DOHH2 (cell line): ENCODE measurements around the gene NYAP2.

Experiments
- EZH2phosphoT487 ChIP-seq: fragments of 200-600 bp; sonication (generic); IDR thresholded peaks from 2 replicates; pipeline ENCODE4 v1.6.1; 2017; ENCODE audit warnings: borderline replicate concordance, mild to moderate bottlenecking, antibody characterized with exemption, low read length, moderate library complexity, mixed read lengths
- TF ChIP-seq, protein P1 (sequence below): fragments of 200-600 bp; sonication (generic); IDR thresholded peaks from one replicate; pipeline ENCODE4 v1.5.1; 2014; ENCODE audit warnings: antibody characterized with exemption, mild to moderate bottlenecking, low read depth, low read length; ENCODE audit not compliant: poor library complexity, severe bottlenecking

DNA sequence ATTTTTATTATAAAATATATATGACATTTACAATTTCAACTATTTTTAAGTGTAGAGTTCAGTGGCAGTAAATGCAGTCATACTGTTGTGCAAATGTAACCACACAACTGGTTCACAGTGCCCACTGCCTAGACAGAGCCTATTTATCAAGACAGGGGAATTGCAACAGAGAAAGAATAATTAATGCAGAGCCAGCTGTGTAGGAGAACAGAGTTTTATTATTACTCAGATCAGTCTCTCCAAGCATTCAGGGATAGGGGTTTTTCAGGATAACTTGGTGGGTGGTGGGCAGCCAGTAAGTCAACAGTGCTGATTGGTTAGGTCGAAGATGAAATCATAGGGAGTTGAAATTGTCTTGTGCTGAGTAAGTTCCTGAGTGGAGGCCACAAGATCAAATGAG, 200.3 kb downstream of the NYAP2 start:
- TF ChIP-seq, protein P1, sequence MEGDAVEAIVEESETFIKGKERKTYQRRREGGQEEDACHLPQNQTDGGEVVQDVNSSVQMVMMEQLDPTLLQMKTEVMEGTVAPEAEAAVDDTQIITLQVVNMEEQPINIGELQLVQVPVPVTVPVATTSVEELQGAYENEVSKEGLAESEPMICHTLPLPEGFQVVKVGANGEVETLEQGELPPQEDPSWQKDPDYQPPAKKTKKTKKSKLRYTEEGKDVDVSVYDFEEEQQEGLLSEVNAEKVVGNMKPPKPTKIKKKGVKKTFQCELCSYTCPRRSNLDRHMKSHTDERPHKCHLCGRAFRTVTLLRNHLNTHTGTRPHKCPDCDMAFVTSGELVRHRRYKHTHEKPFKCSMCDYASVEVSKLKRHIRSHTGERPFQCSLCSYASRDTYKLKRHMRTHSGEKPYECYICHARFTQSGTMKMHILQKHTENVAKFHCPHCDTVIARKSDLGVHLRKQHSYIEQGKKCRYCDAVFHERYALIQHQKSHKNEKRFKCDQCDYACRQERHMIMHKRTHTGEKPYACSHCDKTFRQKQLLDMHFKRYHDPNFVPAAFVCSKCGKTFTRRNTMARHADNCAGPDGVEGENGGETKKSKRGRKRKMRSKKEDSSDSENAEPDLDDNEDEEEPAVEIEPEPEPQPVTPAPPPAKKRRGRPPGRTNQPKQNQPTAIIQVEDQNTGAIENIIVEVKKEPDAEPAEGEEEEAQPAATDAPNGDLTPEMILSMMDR = no peak
- no peak for TF ChIP-seq EZH2phosphoT487
